RWPE2 (cell line): ENCODE measurements around the gene TRPM2.

Source experiments
- ATAC-seq: fragments of 200-7000 bp; cut with Tn5 transposase; 3 replicates; pipeline ENCODE4 v1.9.1; 2021; ENCODE audit warnings: low read depth
- DNase-seq: peaks from one replicate; pipeline ENCODE4 v3.0.0-alpha.2; 2020; ENCODE audit warnings: low spot score
- H3K27ac ChIP-seq: fragments of 450-650 bp; 2 replicates; pipeline ENCODE4 v1.5.1; 2017; ENCODE audit warnings: mild to moderate bottlenecking; ENCODE audit not compliant: poor library complexity, severe bottlenecking
- H3K27me3 ChIP-seq: fragments of 250-450 bp; sonication (Bioruptor Pico); 2 replicates; pipeline ENCODE4 v1.5.1; 2021; ENCODE audit warnings: mild to moderate bottlenecking, moderate library complexity; ENCODE audit not compliant: insufficient read depth, poor library complexity, severe bottlenecking
- H3K36me3 ChIP-seq: fragments of 250-450 bp; sonication (Bioruptor Pico); 2 replicates; pipeline ENCODE4 v1.5.1; 2020; ENCODE audit warnings: low read depth, mild to moderate bottlenecking, moderate library complexity
- H3K4me1 ChIP-seq: fragments of 250-450 bp; sonication (Bioruptor Pico); 2 replicates; pipeline ENCODE4 v1.5.1; 2021; ENCODE audit warnings: mild to moderate bottlenecking, moderate library complexity; ENCODE audit not compliant: insufficient read depth, poor library complexity, severe bottlenecking
- H3K4me3 ChIP-seq: fragments of 250-450 bp; sonication (Bioruptor Pico); 2 replicates; pipeline ENCODE4 v1.5.1; 2021; ENCODE audit warnings: mild to moderate bottlenecking, moderate library complexity; ENCODE audit not compliant: severe bottlenecking
- H3K9me3 ChIP-seq: fragments of 250-450 bp; sonication (Bioruptor Pico); 2 replicates; pipeline ENCODE4 v1.5.1; 2021; ENCODE audit warnings: mild to moderate bottlenecking, moderate library complexity; ENCODE audit not compliant: severe bottlenecking
- CTCF ChIP-seq: fragments of 450-650 bp; IDR thresholded peaks from one replicate; pipeline ENCODE4 v1.5.1; 2017; ENCODE audit warnings: mild to moderate bottlenecking, moderate library complexity; ENCODE audit not compliant: poor library complexity, severe bottlenecking

Gene TRPM2

DNA sequence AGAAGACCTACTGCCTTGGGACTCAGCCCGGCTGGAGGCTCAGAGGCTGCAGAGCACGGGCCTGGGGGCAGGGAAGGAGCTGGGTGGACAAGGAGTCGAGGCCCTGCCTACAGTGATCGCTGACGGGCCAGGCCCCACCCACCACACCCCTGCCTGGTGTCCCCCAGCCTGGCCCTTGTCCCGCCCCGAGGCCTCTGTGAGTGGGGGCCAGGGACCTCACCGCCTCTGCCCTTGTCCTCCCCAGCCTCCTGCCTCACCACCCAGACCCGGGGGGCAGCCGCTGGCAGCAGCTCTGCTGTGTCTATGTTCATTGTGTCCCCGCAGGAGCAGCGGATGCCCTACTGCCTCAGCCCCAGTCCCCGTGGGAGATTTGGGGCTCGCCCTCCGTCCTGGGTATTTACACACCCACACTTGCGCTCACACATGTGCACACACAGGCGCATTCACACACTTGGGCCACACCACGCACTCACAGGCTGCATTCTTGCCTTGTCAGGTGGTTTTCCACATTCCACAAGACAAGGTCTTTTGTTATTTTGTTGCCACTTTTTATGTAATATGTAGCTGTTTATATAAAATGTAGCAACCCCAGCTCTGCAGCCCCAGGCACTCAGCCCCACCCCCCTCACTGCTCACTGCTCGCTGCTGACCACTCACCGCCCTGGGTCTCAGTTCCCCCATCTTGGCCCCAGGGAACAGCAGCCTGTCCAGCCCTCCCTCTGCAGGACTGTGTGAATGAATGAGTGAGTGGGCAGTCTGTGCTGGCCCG lies 46.3 kb upstream of the TRPM2 start:
- no peak for TF ChIP-seq CTCF
- peaks cover 30% of the 10 kb centered on the region for H3K36me3 ChIP-seq
- no peak for ATAC-seq
- H3K4me1 ChIP-seq, result no peaks in the 10 kb centered on the region
- no peaks in the 10 kb centered on the region for H3K9me3 ChIP-seq
- no peak overlapping the region for H3K4me3 ChIP-seq
- H3K27me3 ChIP-seq, result no peaks in the 10 kb centered on the region
- DNase-seq, result no peak
- H3K27ac ChIP-seq, result no peak overlapping the region

- ATAC-seq, result no peak
- no peak for DNase-seq
- Histone ChIP-seq H3K9me3 (no peaks in the 10 kb centered on the region), H3K27ac (no peak overlapping the region), H3K4me3 (no peak overlapping the region), H3K36me3 (peaks cover 52% of the 10 kb centered on the region), H3K27me3 (no peaks in the 10 kb centered on the region), H3K4me1 (no peaks in the 10 kb centered on the region)
- TF ChIP-seq CTCF, result no peak
Observed at GRCh38 chr21:44310628-44311507, 42.6 kb upstream of the TRPM2 start.

- Histone ChIP-seq H3K27me3 (no peaks in the 10 kb centered on the region), H3K9me3 (no peaks in the 10 kb centered on the region), H3K4me1 (no peaks in the 10 kb centered on the region), H3K4me3 (no peak overlapping the region), H3K27ac (no peak overlapping the region), H3K36me3 (peaks cover 43% of the 10 kb centered on the region)
- no peak for TF ChIP-seq CTCF
- DNase-seq (no peak), ATAC-seq (no peak)
Observed at GRCh38 chr21:44312089-44312488, 41.3 kb upstream of the TRPM2 start.

- H3K9me3 ChIP-seq, result no peaks in the 10 kb centered on the region
- no peak overlapping the region for H3K4me3 ChIP-seq
- H3K36me3 ChIP-seq, result peaks cover 37% of the 10 kb centered on the region
- H3K27ac ChIP-seq, result no peak overlapping the region
- H3K27me3 ChIP-seq, result no peaks in the 10 kb centered on the region
- no peak for DNase-seq
- ATAC-seq, result no peak
- no peaks in the 10 kb centered on the region for H3K4me1 ChIP-seq
- no peak for TF ChIP-seq CTCF
Observed at GRCh38 chr21:44312716-44313115, 40.7 kb upstream of the TRPM2 start.
